H1 (cell line): ENCODE results near the gene PPIL4. TPM values are rescaled to one million over a fixed set of nuclear protein-coding genes. Genes with fewer than 3 reads are reported as not detected.

Source experiments
- CTCF ChIA-PET: fragments of 300-600 bp; sonication (Branson Sonifier 250); formaldehyde crosslinking; loops from one replicate; lab custom pipeline; 2021; ENCODE audit not compliant: partially characterized antibody; lab: Charles Lee
- POLR2A ChIA-PET: fragments of 300-600 bp; sonication (Branson Sonifier 250); formaldehyde crosslinking; loops from one replicate; lab custom pipeline; 2021; ENCODE audit warnings: inconsistent platforms; ENCODE audit not compliant: partially characterized antibody; lab: Charles Lee
- DNase-seq, 2 experiments: peaks; one replicate each; pipeline versions ENCODE4 v3.0.0 to v3.0.0-alpha.2; 2010 to 2022; ENCODE audit warnings: low spot score in 2 of 2, low read depth in 1 of 2, mixed read lengths in 1 of 2
- FAIRE-seq: peaks from 2 replicates; lab custom pipeline; 2011; peaks lifted over from hg19 to GRCh38; lab: Jason Lieb, UNC
- H2AFZ ChIP-seq: 2 replicates; pipeline ENCODE4 v1.8.1; 2012; ENCODE audit warnings: low read length, inconsistent platforms
- H2AK5ac ChIP-seq: 2 replicates; pipeline ENCODE4 v1.6.1; 2013; ENCODE audit warnings: low read depth, low read length
- H2BK120ac ChIP-seq: replicated peaks from 2 replicates; pipeline ENCODE3; 2013; ENCODE audit warnings: low read depth, low read length, inconsistent platforms
- H2BK12ac ChIP-seq: 2 replicates; pipeline ENCODE4 v1.6.1; 2013; ENCODE audit warnings: low read depth, low read length
- H2BK15ac ChIP-seq: 2 replicates; pipeline ENCODE4 v1.6.1; 2013; ENCODE audit warnings: low read length
- H2BK20ac ChIP-seq: 2 replicates; pipeline ENCODE4 v1.6.1; 2013; ENCODE audit warnings: low read length
- H2BK5ac ChIP-seq: 2 replicates; pipeline ENCODE4 v1.6.1; 2013; ENCODE audit warnings: low read depth, low read length
- H3K14ac ChIP-seq: 2 replicates; pipeline ENCODE4 v1.6.1; 2013; ENCODE audit warnings: inconsistent platforms; ENCODE audit not compliant: insufficient read length
- H3K18ac ChIP-seq: 2 replicates; pipeline ENCODE4 v1.6.1; 2013; ENCODE audit warnings: low read length; ENCODE audit errors: extremely low read depth
- H3K23ac ChIP-seq: 2 replicates; pipeline ENCODE4 v1.6.1; 2013; ENCODE audit warnings: inconsistent platforms; ENCODE audit not compliant: insufficient read length
- H3K23me2 ChIP-seq: 2 replicates; pipeline ENCODE4 v1.6.1; 2013; ENCODE audit warnings: low read depth, low read length
- H3K27ac ChIP-seq: 2 replicates; pipeline ENCODE4 v1.6.1; 2011; ENCODE audit warnings: low read depth, low read length, inconsistent platforms
- H3K27me3 ChIP-seq, 4 experiments: replicated peaks in 1 of 4; 1 replicate in 1 of 4; 2 replicates in 3 of 4; pipeline versions ENCODE4 v1.6.1 to v1.8.1; 2011 to 2013; ENCODE audit warnings: low read length in 3 of 4, mild to moderate bottlenecking in 3 of 4, inconsistent platforms in 2 of 4, mixed read lengths in 2 of 4, moderate library complexity in 1 of 4; ENCODE audit not compliant: control insufficient read depth in 3 of 4, insufficient read depth in 3 of 4; ENCODE audit errors: extremely low read depth in 1 of 4
- H3K36me3 ChIP-seq, 4 experiments: 2 replicates each; pipeline versions ENCODE4 v1.6.1 to v1.8.1; 2011 to 2013; ENCODE audit warnings: mild to moderate bottlenecking in 4 of 4, low read length in 3 of 4, moderate library complexity in 2 of 4, control low read depth in 1 of 4, inconsistent platforms in 1 of 4; ENCODE audit not compliant: insufficient read depth in 4 of 4, control insufficient read depth in 2 of 4
- H3K4ac ChIP-seq: replicated peaks from 2 replicates; pipeline ENCODE3; 2013; ENCODE audit warnings: low read length, low read depth, mixed read lengths, inconsistent platforms; ENCODE audit not compliant: insufficient read length
- H3K4me1 ChIP-seq, 4 experiments: replicated peaks in 1 of 4; 1 replicate in 1 of 4; 2 replicates in 3 of 4; pipeline versions ENCODE4 v1.6.1 to v1.8.1; 2011 to 2013; ENCODE audit warnings: low read length in 3 of 4, inconsistent platforms in 2 of 4, mixed read lengths in 1 of 4; ENCODE audit not compliant: insufficient read depth in 4 of 4, control insufficient read depth in 3 of 4
- H3K4me2 ChIP-seq, 2 experiments: 2 replicates each; pipeline versions ENCODE4 v1.6.1 to v1.8.1; 2011 to 2013; ENCODE audit warnings: low read depth in 2 of 2, low read length in 2 of 2, control low read depth in 1 of 2, inconsistent platforms in 1 of 2, mild to moderate bottlenecking in 1 of 2; ENCODE audit not compliant: insufficient read depth in 1 of 2
- H3K4me3 ChIP-seq, 4 experiments: fragments of 200-600, 300-600 bp in 1 of 4; sonication (generic), shearing (Covaris generic), sonication (Bioruptor Twin) in 1 of 4; 2 replicates each; pipeline versions ENCODE4 v1.5.1 to v1.8.1; 2011 to 2016; ENCODE audit warnings: low read length in 4 of 4, low read depth in 3 of 4, control low read depth in 2 of 4, inconsistent platforms in 2 of 4, mild to moderate bottlenecking in 2 of 4, mixed read lengths in 1 of 4, moderate library complexity in 1 of 4; ENCODE audit not compliant: insufficient read depth in 2 of 4; ENCODE audit errors: extremely low read depth in 1 of 4
- H3K56ac ChIP-seq: replicated peaks from 2 replicates; pipeline ENCODE3; 2013; ENCODE audit warnings: low read depth, mild to moderate bottlenecking, mixed read lengths, low read length, inconsistent platforms; ENCODE audit not compliant: insufficient read length
- H3K79me1 ChIP-seq: 2 replicates; pipeline ENCODE4 v1.6.1; 2013; ENCODE audit warnings: low read depth, low read length, control low read depth
- H3K79me2 ChIP-seq, 2 experiments: 2 replicates each; pipeline versions ENCODE4 v1.6.1 to v1.8.1; 2012 to 2013; ENCODE audit warnings: low read length in 2 of 2, mild to moderate bottlenecking in 2 of 2, inconsistent platforms in 1 of 2; ENCODE audit not compliant: insufficient read depth in 2 of 2, control insufficient read depth in 1 of 2
- H3K9ac ChIP-seq, 4 experiments: replicated peaks in 1 of 4; 1 replicate in 1 of 4; 2 replicates in 3 of 4; pipeline versions ENCODE4 v1.6.1 to v1.8.1; 2011 to 2013; ENCODE audit warnings: low read depth in 3 of 4, low read length in 3 of 4, control low read depth in 2 of 4, mild to moderate bottlenecking in 2 of 4, moderate library complexity in 2 of 4, inconsistent platforms in 1 of 4; ENCODE audit errors: extremely low read depth in 1 of 4
- H3K9me3 ChIP-seq, 2 experiments: 2 replicates each; pipeline versions ENCODE4 v1.6.1 to v1.8.1; 2012 to 2013; ENCODE audit warnings: mild to moderate bottlenecking in 2 of 2, moderate library complexity in 2 of 2, control low read depth in 1 of 2, inconsistent platforms in 1 of 2, low read depth in 1 of 2, low read length in 1 of 2, mixed read lengths in 1 of 2; ENCODE audit not compliant: insufficient read depth in 2 of 2
- H4K20me1 ChIP-seq, 2 experiments: replicated peaks in 1 of 2; 2 replicates each; pipeline versions ENCODE3 to v1.8.1; 2011 to 2013; ENCODE audit warnings: inconsistent platforms in 2 of 2, low read length in 2 of 2, mild to moderate bottlenecking in 1 of 2; ENCODE audit not compliant: insufficient read depth in 2 of 2, control insufficient read depth in 1 of 2
- H4K5ac ChIP-seq: 2 replicates; pipeline ENCODE4 v1.6.1; 2013; ENCODE audit warnings: low read length, low read depth, mixed read lengths, inconsistent platforms; ENCODE audit not compliant: insufficient read length
- H4K8ac ChIP-seq: 2 replicates; pipeline ENCODE4 v1.8.0; 2013; ENCODE audit warnings: mild to moderate bottlenecking, moderate library complexity, low read length, inconsistent platforms; ENCODE audit not compliant: insufficient read depth; ENCODE audit errors: extremely low read depth
- H4K91ac ChIP-seq: replicated peaks from 2 replicates; pipeline ENCODE3; 2013; ENCODE audit warnings: low read length, mixed read lengths, inconsistent platforms; ENCODE audit not compliant: insufficient read length
- JUN ChIP-seq: IDR thresholded peaks from 2 replicates; pipeline ENCODE4 v1.6.1; 2011; ENCODE audit warnings: low read depth, mild to moderate bottlenecking, improper control_type of control experiment, low read length
- WGBS, 2 experiments: shearing (Covaris generic) in 1 of 2; methylation state at CpG; one replicate each; pipeline versions ENCODE4 v1.1.6 to v1.1.7; 2013 to 2015; ENCODE audit warnings: low lambda C conversion rate in 2 of 2, mixed read lengths in 2 of 2, inconsistent platforms in 1 of 2, low coverage in 1 of 2, missing lambda C conversion rate in 1 of 2; ENCODE audit not compliant: insufficient replicate concordance in 2 of 2, insufficient coverage in 1 of 2, insufficient read length in 1 of 2; ENCODE audit errors: extremely low coverage in 1 of 2, missing lambda C conversion rate in 1 of 2; 5-methylcytosine and 5-hydroxymethylcytosine counted together
- polyA plus RNA-seq, 7 experiments: library from polyadenylated mRNA; depleted of rRNA in 3 of 7; stranded (reverse) in 5 of 7; unstranded in 2 of 7; fragments of >200 nt in 5 of 7; fragments of 200-250 nt in 2 of 7; gene quantifications; 1 replicate in 5 of 7; 2 replicates in 1 of 7; 4 replicates in 1 of 7; pipeline versions ENCODE4 v1.2.1 to v1.2.3, GENCODE V29; 2011 to 2013; ENCODE audit warnings: missing spikeins in 2 of 7, mixed read lengths in 2 of 7
- total RNA-seq: library from RNA; stranded (reverse); fragmentation: NEBNext Ultra II Directional; extraction: Animal tissue kit (Norgen Biotek cat#: 25700); gene quantifications from 2 replicates; pipeline ENCODE4 v1.2.1, GENCODE V29; 2021
- TF ChIP-seq, protein P1 (sequence below), 3 experiments: IDR thresholded peaks; 1 replicate in 2 of 3; 2 replicates in 1 of 3; pipeline versions ENCODE4 v1.5.1 to v1.6.1; 2011; ENCODE audit warnings: low read length in 3 of 3, mild to moderate bottlenecking in 3 of 3, inconsistent platforms in 2 of 3, low read depth in 1 of 3, moderate library complexity in 1 of 3; ENCODE audit not compliant: insufficient read depth in 1 of 3; ENCODE audit errors: control extremely low read depth in 1 of 3

Gene PPIL4
- total and polyA plus RNA-seq, 2 of the 8 experiments (the other 6 are each of a cell fraction or from before 2014, with no cell fraction given) = 2.0 to 33.2 TPM

DNA sequence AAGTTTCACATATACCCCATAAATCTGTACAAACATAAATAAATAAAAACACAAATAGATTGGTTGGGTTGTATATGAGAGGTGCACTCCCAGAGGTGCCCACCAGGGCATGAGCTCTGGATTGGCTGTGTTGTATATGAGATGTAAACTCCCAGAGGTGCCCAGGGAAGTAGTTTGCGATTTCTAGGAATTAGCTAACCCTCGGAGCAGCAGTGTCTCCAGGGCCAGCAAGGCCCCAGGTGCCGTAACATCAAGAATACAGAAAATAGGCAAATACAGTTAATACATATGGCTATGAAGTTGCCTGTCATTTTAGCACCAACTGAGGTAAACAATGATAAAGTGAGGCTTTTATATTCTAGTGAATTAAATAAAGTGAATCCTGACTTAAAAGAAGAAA lies 14.9 kb upstream of the PPIL4 start:
- H3K9me3 ChIP-seq = no peaks in the 10 kb centered on the region
- 76% methylated on average over 3 of the region's 3 CpGs; no CpG with 5 or more reads in 1 of the 2 experiments for WGBS, 2 experiments
- H3K23ac ChIP-seq = no peak overlapping the region
- no peak overlapping the region for H3K9ac ChIP-seq
- ChIA-PET CTCF (interaction anchor here (0.6 to 6.5 kb wide), 16 partner anchors 10 to 1378 kb away, joined by 3 to 108 read pairs (median 4); partner anchors contain the start of gene PPIL4), POLR2A (no interaction called here)
- no peaks in the 10 kb centered on the region for H3K79me1 ChIP-seq
- H2BK15ac ChIP-seq = no peak overlapping the region
- H3K27me3 ChIP-seq = no peaks in the 10 kb centered on the region
- no peak overlapping the region for H2BK12ac ChIP-seq
- H4K91ac ChIP-seq = no peak overlapping the region
- no peak overlapping the region for H4K5ac ChIP-seq
- H3K79me2 ChIP-seq = no peaks in the 10 kb centered on the region
- TF ChIP-seq, protein P1, sequence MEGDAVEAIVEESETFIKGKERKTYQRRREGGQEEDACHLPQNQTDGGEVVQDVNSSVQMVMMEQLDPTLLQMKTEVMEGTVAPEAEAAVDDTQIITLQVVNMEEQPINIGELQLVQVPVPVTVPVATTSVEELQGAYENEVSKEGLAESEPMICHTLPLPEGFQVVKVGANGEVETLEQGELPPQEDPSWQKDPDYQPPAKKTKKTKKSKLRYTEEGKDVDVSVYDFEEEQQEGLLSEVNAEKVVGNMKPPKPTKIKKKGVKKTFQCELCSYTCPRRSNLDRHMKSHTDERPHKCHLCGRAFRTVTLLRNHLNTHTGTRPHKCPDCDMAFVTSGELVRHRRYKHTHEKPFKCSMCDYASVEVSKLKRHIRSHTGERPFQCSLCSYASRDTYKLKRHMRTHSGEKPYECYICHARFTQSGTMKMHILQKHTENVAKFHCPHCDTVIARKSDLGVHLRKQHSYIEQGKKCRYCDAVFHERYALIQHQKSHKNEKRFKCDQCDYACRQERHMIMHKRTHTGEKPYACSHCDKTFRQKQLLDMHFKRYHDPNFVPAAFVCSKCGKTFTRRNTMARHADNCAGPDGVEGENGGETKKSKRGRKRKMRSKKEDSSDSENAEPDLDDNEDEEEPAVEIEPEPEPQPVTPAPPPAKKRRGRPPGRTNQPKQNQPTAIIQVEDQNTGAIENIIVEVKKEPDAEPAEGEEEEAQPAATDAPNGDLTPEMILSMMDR (IDR thresholded peaks at IDR 0.05; ENCODE audit: control extremely low read depth in 1 of 3, insufficient read depth in 1 of 3, low read depth in 1 of 3, low read length in 3 of 3) = peak; percentile 25 to 39 (median 32); a peak in 3 of 4 replicates
- no peak for TF ChIP-seq JUN
- no peak overlapping the region for H2AFZ ChIP-seq
- no peaks in the 10 kb centered on the region; the same call in 1 of the 2 replicates for H3K23me2 ChIP-seq
- H2AK5ac ChIP-seq = no peak overlapping the region
- H2BK5ac ChIP-seq = no peak overlapping the region
- H3K27ac ChIP-seq = no peak overlapping the region
- no peak overlapping the region for H2BK120ac ChIP-seq
- no peaks in the 10 kb centered on the region for H3K36me3 ChIP-seq
- H4K8ac ChIP-seq = no peak overlapping the region
- no peak overlapping the region; a peak in 1 of 8 replicates for H3K4me3 ChIP-seq
- H3K4me2 ChIP-seq = no peak overlapping the region
- H3K56ac ChIP-seq = no peak overlapping the region
- H4K20me1 ChIP-seq = no peaks in the 10 kb centered on the region
- DNase-seq (no peak), FAIRE-seq (no peak)
- no peak overlapping the region for H3K14ac ChIP-seq
- H3K4me1 ChIP-seq = no peaks in the 10 kb centered on the region
- no peak overlapping the region for H2BK20ac ChIP-seq
- H3K18ac ChIP-seq = no peak overlapping the region
- no peak overlapping the region for H3K4ac ChIP-seq
